Ectodermal cell (in vitro differentiated cells): ENCODE data around the gene TRIM27.

Source experiments
- H3K27ac ChIP-seq: 2 replicates; pipeline ENCODE4 v1.7.0; 2013; ENCODE audit warnings: mild to moderate bottlenecking, low read depth, low read length; ENCODE audit not compliant: insufficient read depth, poor library complexity, severe bottlenecking
- H3K27me3 ChIP-seq: 2 replicates; pipeline ENCODE4 v1.7.0; 2013; ENCODE audit warnings: mild to moderate bottlenecking, low read length; ENCODE audit not compliant: insufficient read depth, control insufficient read depth, poor library complexity, severe bottlenecking
- H3K36me3 ChIP-seq: one replicate; pipeline ENCODE4 v1.7.0; 2013; ENCODE audit warnings: low read length; ENCODE audit not compliant: control insufficient read depth, insufficient read depth
- H3K4me1 ChIP-seq: one replicate; pipeline ENCODE4 v1.7.0; 2013; ENCODE audit warnings: low read length; ENCODE audit not compliant: control insufficient read depth, insufficient read depth
- H3K4me3 ChIP-seq: 2 replicates; pipeline ENCODE4 v1.7.0; 2013; ENCODE audit warnings: low read depth, low read length, control low read depth; ENCODE audit not compliant: insufficient read depth
- H3K9me3 ChIP-seq: 2 replicates; pipeline ENCODE4 v1.7.0; 2013; ENCODE audit warnings: mild to moderate bottlenecking, low read length, moderate library complexity; ENCODE audit not compliant: control insufficient read depth
- WGBS, 2 experiments: methylation state at CpG; one replicate each; pipeline ENCODE4 v1.1.7; 2013; ENCODE audit warnings: missing lambda C conversion rate in 2 of 2; 5-methylcytosine and 5-hydroxymethylcytosine counted together

The TRIM27 gene

DNA sequence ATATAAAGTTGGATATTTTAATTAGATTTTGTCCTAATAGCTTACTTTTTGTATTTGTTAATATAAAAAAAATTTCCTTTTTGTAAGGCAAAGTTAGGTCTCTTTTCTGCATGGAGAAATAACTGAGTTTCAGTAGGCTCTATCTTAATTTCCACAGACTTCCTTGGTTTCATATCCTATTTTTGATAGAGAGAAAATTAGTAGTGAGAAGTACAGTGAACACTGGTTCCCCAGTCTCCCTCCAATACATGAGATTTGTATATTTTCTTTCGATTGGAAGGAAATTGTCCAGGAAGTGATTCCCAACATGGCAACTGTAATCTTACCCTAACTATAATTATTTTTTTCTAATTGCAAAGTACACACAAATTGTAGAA, 26.4 kb downstream of the TRIM27 start:
- peak overlapping the region; percentile 82 for H3K4me3 ChIP-seq
- 80 to 83% methylated on average over 1 of the region's 1 CpG for WGBS, 2 experiments
- H3K9me3 ChIP-seq = no peaks in the 10 kb centered on the region
- H3K27ac ChIP-seq = no peak overlapping the region
- peaks cover 4% of the 10 kb centered on the region for H3K36me3 ChIP-seq
- no peaks in the 10 kb centered on the region for H3K27me3 ChIP-seq
- no peaks in the 10 kb centered on the region for H3K4me1 ChIP-seq

DNA sequence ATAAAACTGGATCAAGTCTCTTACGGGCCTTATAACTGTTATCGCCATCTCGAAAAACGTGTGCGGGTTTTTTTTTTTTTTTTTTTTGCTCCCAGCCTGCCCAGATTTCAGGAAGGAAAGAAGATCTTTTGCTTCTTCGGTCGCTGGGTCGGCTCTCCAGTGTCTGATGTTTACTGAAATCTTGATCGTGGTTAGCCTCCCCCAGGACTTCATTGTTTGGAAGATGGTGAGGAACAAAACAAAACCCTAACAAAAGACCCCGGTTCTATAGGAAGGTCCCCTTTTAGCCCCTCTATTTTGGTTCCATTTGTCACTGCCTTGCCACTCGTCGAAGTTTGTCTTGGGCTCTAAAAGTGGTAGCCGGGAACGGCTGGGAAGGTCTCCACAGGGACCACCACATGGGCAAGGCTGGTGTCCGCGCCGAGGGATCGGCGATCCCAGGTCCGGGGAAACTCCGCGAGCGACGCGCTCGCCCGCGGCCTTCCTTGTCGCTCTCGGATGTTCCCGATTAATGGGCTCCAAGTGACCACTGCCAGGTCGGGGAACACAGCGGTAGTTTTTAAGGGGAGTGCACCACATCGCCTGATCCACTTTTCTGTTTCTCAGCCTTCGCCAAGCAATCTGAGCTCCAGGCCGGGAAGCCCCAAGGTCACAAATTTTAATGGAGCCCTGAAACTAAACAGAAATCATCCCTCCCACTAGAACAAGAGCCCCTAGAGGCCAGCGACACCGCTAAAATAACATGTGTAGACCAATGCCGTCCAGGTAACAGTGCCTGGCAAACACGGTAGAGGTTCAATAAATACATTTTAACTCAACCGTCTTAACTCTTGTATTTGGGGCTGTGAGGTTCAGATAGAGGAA, 27.0 kb downstream of the TRIM27 start:
- no peaks in the 10 kb centered on the region for H3K27me3 ChIP-seq
- H3K4me3 ChIP-seq = peak overlapping the region; percentile 82
- peak overlapping the region; percentile 98 for H3K27ac ChIP-seq
- no peaks in the 10 kb centered on the region for H3K9me3 ChIP-seq
- no peaks in the 10 kb centered on the region for H3K4me1 ChIP-seq
- no peaks in the 10 kb centered on the region for H3K36me3 ChIP-seq
- WGBS, 2 experiments = 0 to 1% methylated on average over 38 to 40 of the region's 41 CpGs

DNA sequence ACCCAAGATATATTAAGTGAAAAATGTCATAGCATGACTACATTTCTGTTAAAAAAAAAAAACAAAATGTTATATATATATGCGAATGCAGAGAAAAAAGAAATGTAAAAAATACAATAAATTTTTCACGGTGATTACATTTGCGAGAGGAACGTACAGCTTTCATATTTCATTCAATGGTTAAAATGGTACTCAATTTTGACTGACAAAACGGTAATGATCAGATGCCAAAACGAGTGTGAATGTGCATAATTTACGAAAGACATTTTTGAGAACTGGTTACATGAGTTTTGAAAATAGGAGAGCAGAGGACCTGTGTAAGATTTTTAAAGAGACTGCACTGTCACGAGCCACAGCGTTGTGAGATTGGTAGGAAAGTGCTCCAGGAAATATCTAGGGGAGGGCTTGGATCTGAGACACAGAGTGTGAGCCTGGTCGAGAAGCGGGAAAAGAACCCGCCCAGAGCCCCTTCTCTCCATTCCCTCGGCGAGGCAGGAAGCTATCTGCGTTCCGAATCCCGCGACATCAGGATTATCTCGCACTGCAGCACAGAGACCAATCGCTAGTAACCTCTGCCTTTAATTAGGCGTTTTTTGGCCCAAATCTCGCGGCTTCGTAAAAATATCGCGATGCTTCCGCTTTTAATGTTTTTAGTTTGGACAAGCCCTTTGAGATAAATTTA, 28.5 kb downstream of the TRIM27 start:
- Histone ChIP-seq H3K9me3 (no peaks in the 10 kb centered on the region), H3K27me3 (no peaks in the 10 kb centered on the region), H3K36me3 (no peaks in the 10 kb centered on the region), H3K4me1 (no peaks in the 10 kb centered on the region), H3K27ac (peak overlapping the region; percentile 98), H3K4me3 (peak overlapping the region; percentile 82)
- WGBS, 2 experiments = 19 to 20% methylated on average over 27 of the region's 27 CpGs

DNA sequence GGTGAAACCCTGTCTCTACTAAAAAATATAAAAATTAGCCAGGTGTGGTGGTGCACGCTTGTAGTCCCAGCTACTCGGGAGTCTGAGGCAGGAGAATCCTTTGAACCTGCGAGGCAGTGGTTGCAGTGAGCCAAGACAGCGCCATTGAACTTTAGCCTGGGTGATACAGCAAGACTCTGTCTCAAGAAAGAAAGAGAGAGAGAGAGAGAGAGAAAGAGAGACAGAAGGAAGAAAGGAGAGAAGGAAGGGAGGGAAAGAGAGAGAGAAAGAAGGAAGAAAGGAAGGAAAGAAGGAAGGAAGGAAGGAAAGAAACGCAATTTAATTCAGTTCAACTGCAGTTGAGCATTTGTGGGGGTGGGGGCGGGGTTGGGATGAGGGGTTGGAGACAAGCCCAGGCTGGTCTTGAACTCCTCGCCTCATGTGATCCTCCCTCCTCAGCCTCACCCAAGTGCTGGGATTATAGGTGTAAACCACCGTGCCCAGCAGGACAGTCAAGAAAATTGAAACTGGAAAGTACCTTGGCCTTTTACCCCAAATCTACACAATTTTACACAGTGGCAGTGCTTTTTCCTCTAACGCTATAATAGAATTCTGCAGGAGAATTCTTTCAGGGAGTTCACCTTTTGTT, 30.5 kb downstream of the TRIM27 start:
- no peaks in the 10 kb centered on the region for H3K9me3 ChIP-seq
- H3K27ac ChIP-seq = no peak overlapping the region
- WGBS, 2 experiments = 90 to 91% methylated on average over 9 of the region's 9 CpGs
- H3K27me3 ChIP-seq = no peaks in the 10 kb centered on the region
- no peak overlapping the region for H3K4me3 ChIP-seq
- no peaks in the 10 kb centered on the region for H3K4me1 ChIP-seq
- no peaks in the 10 kb centered on the region for H3K36me3 ChIP-seq

DNA sequence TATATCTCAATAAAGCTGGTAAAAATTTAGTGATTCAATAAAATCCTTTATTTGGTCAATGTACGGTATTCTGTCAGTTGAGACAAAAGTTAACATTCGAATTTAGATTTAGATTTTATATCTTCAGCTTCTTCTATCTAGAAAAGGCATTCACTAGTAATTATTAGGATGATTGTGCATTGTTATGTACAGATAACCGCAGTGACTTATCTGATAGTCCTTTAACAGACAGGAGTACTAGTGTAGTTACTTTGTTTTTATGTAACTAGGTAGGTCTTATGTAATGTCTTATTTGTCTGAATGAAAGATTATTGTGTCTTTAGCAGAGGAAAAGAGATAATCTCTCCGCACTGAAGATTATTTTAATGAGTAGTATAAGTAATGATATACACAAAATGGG, 31.3 kb downstream of the TRIM27 start:
- no peaks in the 10 kb centered on the region for H3K27me3 ChIP-seq
- H3K36me3 ChIP-seq = no peaks in the 10 kb centered on the region
- no peaks in the 10 kb centered on the region for H3K9me3 ChIP-seq
- no peak overlapping the region for H3K4me3 ChIP-seq
- no peak overlapping the region for H3K27ac ChIP-seq
- 94 to 96% methylated on average over 1 to 4 of the region's 4 CpGs for WGBS, 2 experiments
- H3K4me1 ChIP-seq = no peaks in the 10 kb centered on the region

DNA sequence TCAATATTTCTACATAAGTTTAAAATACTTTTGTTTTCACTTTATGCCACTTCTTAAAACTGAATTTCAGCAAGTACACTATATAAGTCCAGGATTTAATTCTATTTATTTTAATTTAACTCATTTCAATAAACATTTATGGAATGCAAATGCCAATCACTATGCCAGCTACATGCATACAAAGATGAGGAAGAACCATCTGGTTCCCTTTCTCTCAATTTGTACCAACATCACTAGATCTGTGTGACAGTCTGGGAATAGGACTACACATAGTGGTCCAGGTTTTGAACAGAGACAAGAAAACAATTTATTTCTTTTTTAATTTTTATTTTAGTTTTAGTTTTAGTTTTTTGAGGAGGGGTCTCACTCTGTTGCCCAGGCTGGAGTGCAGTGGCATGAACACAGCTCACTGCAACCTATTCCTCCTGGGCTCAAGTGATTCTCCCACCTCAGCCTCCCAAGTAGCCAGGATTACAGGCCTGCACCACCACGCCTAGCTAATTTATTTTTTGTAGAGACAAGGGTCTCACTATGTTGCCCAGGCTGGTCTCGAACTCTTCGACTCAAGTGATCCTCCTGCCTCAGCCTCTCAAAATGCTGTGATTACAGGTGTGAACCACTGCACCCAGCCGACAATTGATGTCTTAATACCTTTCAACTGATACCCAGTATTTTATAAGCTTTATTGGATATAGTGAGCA, 35.8 kb downstream of the TRIM27 start:
- Histone ChIP-seq H3K4me1 (no peaks in the 10 kb centered on the region), H3K27me3 (no peaks in the 10 kb centered on the region), H3K9me3 (no peaks in the 10 kb centered on the region), H3K36me3 (no peaks in the 10 kb centered on the region), H3K4me3 (no peak overlapping the region), H3K27ac (no peak overlapping the region)
- WGBS, 2 experiments = 93 to 94% methylated on average over 4 of the region's 4 CpGs

DNA sequence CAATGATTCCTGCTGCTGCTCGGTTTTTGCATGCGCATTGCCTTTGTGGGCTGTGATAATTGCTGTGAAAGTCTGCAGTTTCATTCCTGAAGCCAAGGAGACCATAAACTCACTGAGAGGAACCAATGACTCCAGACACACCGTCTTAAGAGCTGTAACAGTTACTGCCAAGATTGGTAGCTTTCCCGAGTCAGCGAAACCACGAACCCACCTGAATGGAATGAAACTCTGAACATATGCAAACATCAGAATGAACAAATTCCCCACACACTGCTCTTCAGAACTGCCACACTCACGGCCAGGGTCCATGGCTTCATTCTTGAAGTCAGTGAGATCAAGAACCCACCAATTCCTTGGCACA, 37.7 kb downstream of the TRIM27 start:
- Histone ChIP-seq H3K36me3 (no peaks in the 10 kb centered on the region), H3K27me3 (no peaks in the 10 kb centered on the region), H3K9me3 (no peaks in the 10 kb centered on the region), H3K4me1 (no peaks in the 10 kb centered on the region), H3K4me3 (no peak overlapping the region), H3K27ac (no peak overlapping the region)
- WGBS, 2 experiments = 85 to 86% methylated on average over 7 of the region's 7 CpGs

DNA sequence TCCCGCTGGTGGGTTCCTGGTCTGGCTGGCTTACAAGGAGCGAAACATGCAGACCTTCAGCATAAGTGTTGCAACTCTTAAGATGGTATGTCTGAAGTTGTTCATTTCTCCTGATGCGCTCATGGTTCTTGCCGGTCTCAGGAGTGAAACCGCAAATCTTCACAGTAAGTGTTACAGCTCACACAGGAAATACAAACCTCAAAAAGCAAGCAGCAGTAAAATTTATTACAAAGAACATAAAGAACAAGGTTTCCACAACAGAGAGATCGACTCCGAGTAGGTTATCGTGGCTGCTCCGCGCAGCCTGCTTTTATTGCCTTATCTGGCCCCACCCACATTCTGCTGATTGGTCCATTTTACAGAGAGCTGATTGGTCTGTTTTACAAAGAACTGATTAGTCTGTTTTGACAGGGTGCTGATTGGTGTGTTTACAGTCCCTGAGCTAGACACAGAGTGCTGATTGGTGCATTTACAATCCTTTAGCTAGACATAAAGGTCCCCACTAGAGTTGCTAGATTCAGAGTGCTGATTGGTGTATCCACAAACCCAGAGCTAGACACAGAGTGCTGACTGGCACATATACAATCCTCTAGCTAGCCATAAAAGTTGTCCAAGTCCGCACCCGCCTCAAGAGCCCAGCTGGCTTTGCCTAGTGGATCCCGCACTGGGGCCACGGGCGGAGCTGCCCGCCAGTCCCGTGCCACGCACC, 39.2 kb downstream of the TRIM27 start:
- WGBS, 2 experiments = 90 to 91% methylated on average over 18 of the region's 18 CpGs

DNA sequence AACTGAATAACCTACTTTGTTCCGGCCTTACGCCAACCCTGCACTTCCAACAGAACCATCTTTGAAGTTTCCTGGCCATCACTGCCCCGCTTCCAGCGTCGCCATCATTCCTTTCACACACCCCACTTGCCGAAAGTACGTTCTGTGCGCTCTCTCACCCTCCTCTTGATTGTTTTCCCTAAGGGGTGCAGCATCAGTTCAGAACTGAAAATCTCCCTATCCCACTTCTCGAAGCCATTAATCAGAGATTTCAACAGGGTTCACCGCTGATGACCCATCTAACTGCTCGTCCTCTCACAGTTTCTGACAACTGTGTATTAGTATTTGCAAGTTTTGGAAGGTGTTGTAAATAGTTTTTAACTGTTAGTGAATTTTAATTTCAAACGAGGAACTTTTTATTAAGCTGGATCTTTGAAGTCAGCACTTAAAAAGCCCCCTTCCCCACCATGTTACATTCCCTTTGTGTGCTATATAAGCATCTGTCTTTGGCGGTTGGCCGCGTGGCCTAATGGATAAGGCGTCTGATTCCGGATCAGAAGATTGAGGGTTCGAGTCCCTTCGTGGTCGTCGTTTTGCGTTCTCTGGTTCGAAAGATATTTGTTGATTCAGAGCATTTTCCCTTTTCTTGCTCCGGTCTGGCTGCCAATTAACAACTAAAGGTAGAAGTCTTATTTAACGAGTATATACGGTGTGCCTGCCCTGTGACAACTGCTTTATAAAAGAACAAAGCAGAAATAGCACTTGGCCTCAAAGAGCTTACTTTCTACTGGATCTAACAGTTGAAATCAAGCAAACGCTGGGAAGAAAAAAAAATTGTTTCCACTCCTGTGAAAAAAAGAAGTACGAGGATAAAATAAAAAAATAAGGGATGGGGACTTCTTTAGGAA, 42.6 kb downstream of the TRIM27 start:
- Histone ChIP-seq H3K36me3 (no peaks in the 10 kb centered on the region), H3K4me1 (no peaks in the 10 kb centered on the region), H3K9me3 (no peaks in the 10 kb centered on the region), H3K27me3 (no peaks in the 10 kb centered on the region), H3K27ac (no peak overlapping the region), H3K4me3 (peak overlapping the region; percentile 77)
- 14 to 17% methylated on average over 27 to 28 of the region's 28 CpGs for WGBS, 2 experiments

More for the DNA sequence above, 39.2 kb downstream of the TRIM27 start:
- Histone ChIP-seq H3K4me3 (no peak overlapping the region), H3K27me3 (no peaks in the 10 kb centered on the region), H3K36me3 (no peaks in the 10 kb centered on the region), H3K27ac (no peak overlapping the region), H3K4me1 (no peaks in the 10 kb centered on the region), H3K9me3 (no peaks in the 10 kb centered on the region)
